Measurements from ENCODE around the gene GPR61.

Gene GPR61

GRCh38 chr1:109547463-109548320 lies 8.0 kb downstream of the GPR61 start:
- H3K36me3 ChIP-seq (replicated peaks) = no peaks in the 10 kb centered on the region
- no peaks in the 10 kb centered on the region for H3K27me3 ChIP-seq (replicated peaks)
- peak overlapping the region; percentile 97 for H3K4me3 ChIP-seq (ENCODE audit: low read depth, low read length)
- peak overlapping the region; percentile 77 for H3K27ac ChIP-seq
- in situ Hi-C loops (cut with HindIII; ENCODE audit: low pct_ligation_motif_present, low sequenced_read_pairs) = no loop called here
- no peak for DNase-seq
- TF ChIP-seq CTCF (IDR thresholded peaks at IDR 0.05; ENCODE audit: low read depth, low read length, missing control alignments) = no peak

GRCh38 chr1:109548321-109549267 lies 8.9 kb downstream of the GPR61 start, which contains the start of gene GNAI3:
GNAI3 (plus strand) TSS chr1:109548615; CDS start chr1:109548721, 106 bp downstream.
- TF ChIP-seq CTCF (IDR thresholded peaks at IDR 0.05; ENCODE audit: low read depth, low read length, missing control alignments) = no peak
- in situ Hi-C loops (cut with HindIII; ENCODE audit: low pct_ligation_motif_present, low sequenced_read_pairs) = no loop called here

GRCh38 chr1:109556563-109556962 lies 16.9 kb downstream of the GPR61 start:
- no peak for TF ChIP-seq CTCF (IDR thresholded peaks at IDR 0.05; ENCODE audit: low read depth, low read length, missing control alignments)
- Histone ChIP-seq H3K36me3 (replicated peaks) (no peaks in the 10 kb centered on the region), H3K27me3 (replicated peaks) (no peaks in the 10 kb centered on the region), H3K4me3 (ENCODE audit: low read depth, low read length) (no peak overlapping the region), H3K27ac (no peak overlapping the region)
- in situ Hi-C loops (cut with HindIII; ENCODE audit: low pct_ligation_motif_present, low sequenced_read_pairs) = no loop called here
- DNase-seq = no peak

More at GRCh38 chr1:109548321-109549267, 8.9 kb downstream of the GPR61 start, which contains the start of gene GNAI3:
- Histone ChIP-seq H3K27ac (peak within 1 kb of the TSS; percentile 77), H3K27me3 (replicated peaks) (no peaks in the 10 kb centered on the region), H3K36me3 (replicated peaks) (no peaks in the 10 kb centered on the region), H3K4me3 (ENCODE audit: low read depth, low read length) (peak within 1 kb of the TSS; percentile 97)
- peak; percentile 95 for DNase-seq

GRCh38 chr1:109557520-109557919 lies 17.8 kb downstream of the GPR61 start:
- H3K27ac ChIP-seq = no peak overlapping the region
- no peak for DNase-seq
- H3K4me3 ChIP-seq (ENCODE audit: low read depth, low read length) = no peak overlapping the region
- no peak for TF ChIP-seq CTCF (IDR thresholded peaks at IDR 0.05; ENCODE audit: low read depth, low read length, missing control alignments)
- H3K36me3 ChIP-seq (replicated peaks) = no peaks in the 10 kb centered on the region
- no peaks in the 10 kb centered on the region for H3K27me3 ChIP-seq (replicated peaks)
- in situ Hi-C loops (cut with HindIII; ENCODE audit: low pct_ligation_motif_present, low sequenced_read_pairs) = no loop called here

GRCh38 chr1:109559995-109560394 lies 20.3 kb downstream of the GPR61 start:
- Histone ChIP-seq H3K27ac (no peak overlapping the region), H3K27me3 (replicated peaks) (no peaks in the 10 kb centered on the region), H3K4me3 (ENCODE audit: low read depth, low read length) (no peak overlapping the region), H3K36me3 (replicated peaks) (no peaks in the 10 kb centered on the region)
- in situ Hi-C loops (cut with HindIII; ENCODE audit: low pct_ligation_motif_present, low sequenced_read_pairs) = no loop called here
- DNase-seq = no peak
- no peak for TF ChIP-seq CTCF (IDR thresholded peaks at IDR 0.05; ENCODE audit: low read depth, low read length, missing control alignments)

All from brain microvascular endothelial cell (primary cell).